HG03378 (cell line): ENCODE measurements around the gene INHBE.
A peak's percentile ranks its signal among the peaks of the same experiment; 100 is the strongest.

Experiments used
- ATAC-seq: cut with Tn5 transposase; IDR thresholded peaks from one replicate; pipeline ENCODE4 v1.9.1; 2021; ENCODE audit warnings: mild to moderate bottlenecking, moderate library complexity; ENCODE audit not compliant: unreplicated experiment

The INHBE gene

GRCh38 chr12:57460468-57460784, 5.3 kb downstream of the INHBE start:
- no peak for ATAC-seq

GRCh38 chr12:57460841-57461275, 5.8 kb downstream of the INHBE start:
- ATAC-seq, result no peak

DNA sequence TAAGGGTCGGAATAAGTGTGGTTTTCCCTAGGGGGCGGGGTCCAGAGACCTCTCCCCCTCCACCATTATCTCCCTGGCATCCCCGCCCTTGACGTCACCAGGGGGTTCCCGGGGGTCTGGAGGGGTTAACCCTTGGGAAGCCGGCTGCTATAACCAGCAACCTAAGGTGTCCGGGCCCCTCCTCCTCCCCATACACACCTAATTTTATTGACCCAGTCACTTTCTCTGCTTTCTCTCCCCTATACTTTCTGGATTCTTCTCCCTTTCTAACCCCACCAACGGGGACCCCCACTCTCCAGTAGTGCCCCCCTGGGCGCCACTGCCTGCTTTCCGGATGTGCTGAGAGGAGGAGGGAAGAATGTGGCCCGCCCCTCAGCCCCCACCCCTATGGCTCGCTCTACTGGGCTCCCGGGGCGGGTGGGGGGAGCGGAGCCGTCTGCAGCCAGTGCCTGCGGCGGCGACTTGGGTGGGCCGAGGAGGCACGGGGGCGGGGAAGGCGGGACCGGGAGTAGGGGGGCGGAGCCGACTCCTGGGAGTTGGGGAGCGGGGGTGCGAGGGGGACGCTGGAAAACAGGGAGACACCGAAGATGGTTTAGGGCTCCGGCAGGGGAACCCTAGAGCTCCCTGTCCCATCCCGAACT, 6.3 kb downstream of the INHBE start:
- no peak for ATAC-seq

GRCh38 chr12:57461917-57462250, 6.8 kb downstream of the INHBE start:
- ATAC-seq, result no peak

DNA sequence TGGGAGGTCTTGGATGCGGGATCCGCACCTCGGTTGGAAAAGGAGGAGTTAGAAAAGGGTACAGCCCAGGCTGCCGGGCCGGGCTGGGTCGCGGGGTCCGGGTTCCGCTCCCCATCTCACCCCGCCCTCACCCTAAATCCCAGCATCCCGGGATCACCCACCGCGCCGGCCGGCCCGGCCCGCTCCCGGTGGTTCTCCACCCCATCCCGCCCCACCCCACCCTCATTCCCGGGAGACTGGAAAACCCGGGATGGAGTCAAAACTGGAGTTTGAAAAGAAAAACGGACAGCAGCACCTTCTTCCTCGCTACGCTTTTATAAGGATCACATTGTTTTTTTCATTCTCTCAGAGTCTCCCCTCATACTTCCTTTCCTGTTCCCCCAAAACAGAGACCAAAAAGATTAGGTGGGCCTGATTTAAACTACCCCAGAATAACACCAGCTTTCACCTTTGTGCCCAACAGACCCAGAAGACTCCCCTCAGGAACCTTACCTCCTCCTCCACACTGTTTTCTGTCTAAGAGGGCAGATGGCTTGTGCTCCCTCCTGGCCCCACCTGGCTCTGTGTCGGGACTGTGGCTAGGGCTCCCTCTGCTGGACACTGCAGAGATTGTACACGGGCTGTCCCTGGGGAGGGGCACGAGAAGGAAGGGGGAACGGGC, 7.3 kb downstream of the INHBE start:
- peak; percentile 55 for ATAC-seq

- no peak for ATAC-seq
Measured at GRCh38 chr12:57462912-57463253, 7.8 kb downstream of the INHBE start.

DNA sequence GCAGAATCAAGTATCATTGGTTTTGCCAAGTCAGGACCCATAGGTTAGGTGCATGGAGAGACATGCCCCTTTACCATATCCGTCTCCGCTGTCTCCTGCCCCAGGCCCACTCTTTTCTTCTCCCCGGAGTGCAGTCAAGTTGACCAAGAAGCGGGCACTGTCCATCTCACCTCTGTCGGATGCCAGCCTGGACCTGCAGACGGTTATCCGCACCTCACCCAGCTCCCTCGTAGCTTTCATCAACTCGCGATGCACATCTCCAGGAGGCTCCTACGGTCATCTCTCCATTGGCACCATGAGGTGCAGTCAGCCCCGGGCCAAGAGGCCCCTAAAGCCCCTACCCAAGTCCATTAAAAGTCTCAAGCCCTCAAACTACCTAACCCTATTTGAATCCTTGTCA, 9.5 kb downstream of the INHBE start:
- ATAC-seq, result no peak

GRCh38 chr12:57465030-57465746, 10.1 kb downstream of the INHBE start:
- no peak for ATAC-seq

GRCh38 chr12:57465747-57466505, 10.8 kb downstream of the INHBE start:
- ATAC-seq, result no peak

DNA sequence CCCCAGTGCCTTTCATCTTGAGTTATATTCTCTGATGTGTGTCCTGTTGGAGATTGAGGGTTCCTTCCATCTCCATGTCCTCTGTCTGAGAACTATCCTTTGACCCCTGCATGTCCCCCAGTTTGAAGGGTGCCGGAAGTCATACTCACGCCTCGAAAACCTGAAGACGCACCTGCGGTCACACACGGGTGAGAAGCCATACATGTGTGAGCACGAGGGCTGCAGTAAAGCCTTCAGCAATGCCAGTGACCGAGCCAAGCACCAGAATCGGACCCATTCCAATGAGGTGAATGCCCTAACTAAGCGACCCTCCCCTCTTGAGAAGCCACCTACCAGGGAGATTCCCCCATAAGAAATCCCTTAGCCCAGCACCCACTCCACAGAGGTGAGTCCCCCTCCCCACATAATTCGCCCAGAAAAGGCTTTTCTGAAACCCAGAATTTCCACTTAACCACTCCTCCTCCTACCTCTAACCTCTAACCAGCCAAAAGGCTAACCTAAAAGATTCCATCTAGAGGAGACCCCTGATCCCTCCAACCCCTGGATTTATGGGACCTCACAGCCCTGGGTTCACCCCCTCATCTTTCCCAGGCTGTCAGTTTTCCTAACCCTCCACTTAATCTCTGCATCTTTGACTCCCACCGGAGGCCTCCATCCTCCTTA, 12.2 kb downstream of the INHBE start:
- ATAC-seq, result no peak

DNA sequence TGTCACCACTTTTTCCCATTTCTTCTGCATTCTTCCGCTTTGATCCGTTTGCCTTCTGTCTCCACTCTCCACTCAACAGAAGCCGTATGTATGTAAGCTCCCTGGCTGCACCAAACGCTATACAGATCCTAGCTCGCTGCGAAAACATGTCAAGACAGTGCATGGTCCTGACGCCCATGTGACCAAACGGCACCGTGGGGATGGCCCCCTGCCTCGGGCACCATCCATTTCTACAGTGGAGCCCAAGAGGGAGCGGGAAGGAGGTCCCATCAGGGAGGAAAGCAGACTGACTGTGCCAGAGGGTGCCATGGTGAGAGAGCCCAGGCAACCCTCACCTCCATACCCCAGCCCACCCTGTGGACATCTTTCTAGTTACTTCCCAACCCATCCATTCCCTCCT, 12.8 kb downstream of the INHBE start:
- ATAC-seq, result no peak

DNA sequence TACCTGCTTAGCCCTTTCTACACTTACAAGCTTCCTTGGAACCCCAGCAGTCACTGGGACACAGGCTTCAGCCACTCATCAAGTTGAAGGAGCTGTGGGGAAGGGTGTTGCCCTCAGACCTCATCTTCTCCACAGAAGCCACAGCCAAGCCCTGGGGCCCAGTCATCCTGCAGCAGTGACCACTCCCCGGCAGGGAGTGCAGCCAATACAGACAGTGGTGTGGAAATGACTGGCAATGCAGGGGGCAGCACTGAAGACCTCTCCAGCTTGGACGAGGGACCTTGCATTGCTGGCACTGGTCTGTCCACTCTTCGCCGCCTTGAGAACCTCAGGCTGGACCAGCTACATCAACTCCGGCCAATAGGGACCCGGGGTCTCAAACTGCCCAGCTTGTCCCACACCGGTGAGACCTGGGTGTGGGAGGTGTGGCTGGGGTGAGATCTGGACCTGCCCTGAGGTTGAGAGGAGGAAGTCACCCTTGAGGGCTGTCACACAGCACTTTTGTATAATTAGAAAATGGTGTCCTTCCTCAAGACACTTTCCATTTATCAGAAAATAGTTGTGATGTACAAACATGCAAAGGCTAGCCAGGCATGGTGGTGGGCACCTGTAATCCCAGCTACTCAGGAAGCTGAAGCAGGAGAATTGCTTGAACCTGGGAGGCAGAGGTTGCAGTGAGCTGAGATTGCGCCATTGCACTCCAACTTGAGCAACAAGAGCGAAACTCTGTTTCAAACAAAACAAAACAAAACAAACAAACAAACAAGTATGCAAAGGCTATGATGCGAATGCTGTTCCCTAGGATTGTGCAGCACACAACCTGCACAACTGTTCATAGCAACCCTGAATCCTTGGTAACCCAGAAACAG, 14.4 kb downstream of the INHBE start:
- ATAC-seq, result no peak

DNA sequence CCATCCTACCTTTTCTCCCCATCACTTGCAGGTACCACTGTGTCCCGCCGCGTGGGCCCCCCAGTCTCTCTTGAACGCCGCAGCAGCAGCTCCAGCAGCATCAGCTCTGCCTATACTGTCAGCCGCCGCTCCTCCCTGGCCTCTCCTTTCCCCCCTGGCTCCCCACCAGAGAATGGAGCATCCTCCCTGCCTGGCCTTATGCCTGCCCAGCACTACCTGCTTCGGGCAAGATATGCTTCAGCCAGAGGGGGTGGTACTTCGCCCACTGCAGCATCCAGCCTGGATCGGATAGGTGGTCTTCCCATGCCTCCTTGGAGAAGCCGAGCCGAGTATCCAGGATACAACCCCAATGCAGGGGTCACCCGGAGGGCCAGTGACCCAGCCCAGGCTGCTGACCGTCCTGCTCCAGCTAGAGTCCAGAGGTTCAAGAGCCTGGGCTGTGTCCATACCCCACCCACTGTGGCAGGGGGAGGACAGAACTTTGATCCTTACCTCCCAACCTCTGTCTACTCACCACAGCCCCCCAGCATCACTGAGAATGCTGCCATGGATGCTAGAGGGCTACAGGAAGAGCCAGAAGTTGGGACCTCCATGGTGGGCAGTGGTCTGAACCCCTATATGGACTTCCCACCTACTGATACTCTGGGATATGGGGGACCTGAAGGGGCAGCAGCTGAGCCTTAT, 15.3 kb downstream of the INHBE start:
- no peak for ATAC-seq

DNA sequence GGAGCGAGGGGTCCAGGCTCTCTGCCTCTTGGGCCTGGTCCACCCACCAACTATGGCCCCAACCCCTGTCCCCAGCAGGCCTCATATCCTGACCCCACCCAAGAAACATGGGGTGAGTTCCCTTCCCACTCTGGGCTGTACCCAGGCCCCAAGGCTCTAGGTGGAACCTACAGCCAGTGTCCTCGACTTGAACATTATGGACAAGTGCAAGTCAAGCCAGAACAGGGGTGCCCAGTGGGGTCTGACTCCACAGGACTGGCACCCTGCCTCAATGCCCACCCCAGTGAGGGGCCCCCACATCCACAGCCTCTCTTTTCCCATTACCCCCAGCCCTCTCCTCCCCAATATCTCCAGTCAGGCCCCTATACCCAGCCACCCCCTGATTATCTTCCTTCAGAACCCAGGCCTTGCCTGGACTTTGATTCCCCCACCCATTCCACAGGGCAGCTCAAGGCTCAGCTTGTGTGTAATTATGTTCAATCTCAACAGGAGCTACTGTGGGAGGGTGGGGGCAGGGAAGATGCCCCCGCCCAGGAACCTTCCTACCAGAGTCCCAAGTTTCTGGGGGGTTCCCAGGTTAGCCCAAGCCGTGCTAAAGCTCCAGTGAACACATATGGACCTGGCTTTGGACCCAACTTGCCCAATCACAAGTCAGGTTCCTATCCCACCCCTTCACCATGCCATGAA, 16.0 kb downstream of the INHBE start:
- ATAC-seq, result no peak

DNA sequence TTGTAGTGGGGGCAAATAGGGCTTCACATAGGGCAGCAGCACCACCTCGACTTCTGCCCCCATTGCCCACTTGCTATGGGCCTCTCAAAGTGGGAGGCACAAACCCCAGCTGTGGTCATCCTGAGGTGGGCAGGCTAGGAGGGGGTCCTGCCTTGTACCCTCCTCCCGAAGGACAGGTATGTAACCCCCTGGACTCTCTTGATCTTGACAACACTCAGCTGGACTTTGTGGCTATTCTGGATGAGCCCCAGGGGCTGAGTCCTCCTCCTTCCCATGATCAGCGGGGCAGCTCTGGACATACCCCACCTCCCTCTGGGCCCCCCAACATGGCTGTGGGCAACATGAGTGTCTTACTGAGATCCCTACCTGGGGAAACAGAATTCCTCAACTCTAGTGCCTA, 16.6 kb downstream of the INHBE start:
- no peak for ATAC-seq

- no peak for ATAC-seq
Measured at GRCh38 chr12:57472391-57472790, 17.3 kb downstream of the INHBE start.

- no peak for ATAC-seq
Measured at GRCh38 chr12:57473392-57473791, 18.3 kb downstream of the INHBE start.

DNA sequence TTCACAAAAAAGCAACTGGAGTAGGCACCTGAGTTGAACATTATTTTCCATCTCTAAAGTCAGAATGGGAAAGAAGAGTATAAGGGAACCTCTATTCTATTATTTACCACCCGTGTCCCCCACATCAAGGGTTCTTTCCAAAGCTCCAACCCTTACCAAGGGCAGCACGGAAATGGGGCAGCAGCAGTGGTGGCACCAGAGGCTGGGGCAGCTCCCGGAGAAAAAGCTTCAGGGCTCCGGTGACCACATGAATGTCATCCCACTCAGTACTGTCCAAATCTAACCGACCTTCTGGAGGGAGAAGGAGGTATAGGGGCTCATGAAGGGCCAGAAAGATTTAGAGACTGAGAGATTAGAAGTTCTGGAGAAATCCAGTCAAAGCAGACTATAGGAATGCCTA, 18.8 kb downstream of the INHBE start:
- no peak for ATAC-seq

GRCh38 chr12:57474430-57474829, 19.3 kb downstream of the INHBE start:
- ATAC-seq, result no peak
